Globus pallidus (tissue), 1 donor: ENCODE data around the gene OGFOD2.
A peak's percentile ranks its signal among the peaks of the same experiment; 100 is the strongest.

Source experiments
- DNase-seq: peaks from one replicate; pipeline ENCODE4 v3.0.0-alpha.2; 2015; ENCODE audit warnings: low spot score

The OGFOD2 gene

DNA sequence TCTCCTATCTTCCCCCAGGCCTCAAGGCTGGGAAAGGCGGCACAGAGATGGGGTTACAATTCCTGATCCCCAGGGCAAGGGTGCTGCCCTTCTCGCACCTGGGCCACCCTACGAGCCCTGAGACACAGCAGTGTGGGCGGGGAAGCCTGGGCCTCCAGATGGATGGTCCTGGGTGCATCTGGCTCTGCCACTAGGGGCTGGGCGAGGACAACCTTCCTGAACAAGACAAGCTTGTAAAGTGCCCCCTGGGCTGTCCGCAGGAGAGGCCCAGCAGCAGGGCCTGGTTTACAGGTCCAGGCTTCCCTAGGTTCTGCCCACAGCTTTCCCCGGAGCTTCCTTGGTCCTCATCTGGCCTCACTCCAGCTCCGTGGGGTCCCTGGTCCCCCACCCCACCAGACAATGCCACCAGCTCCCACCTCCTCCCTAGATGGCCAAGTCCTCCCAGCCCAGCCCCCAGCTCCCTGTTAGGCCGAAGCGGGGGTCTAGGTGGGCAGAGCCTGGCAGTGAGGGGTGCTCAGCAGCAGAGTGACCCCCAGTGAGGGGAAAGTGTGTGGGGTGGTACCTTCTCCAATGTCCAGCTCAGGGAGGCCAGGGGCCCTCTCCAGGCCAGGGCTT is 14.3 kb downstream of the OGFOD2 start:
- DNase-seq, result no peak

DNA sequence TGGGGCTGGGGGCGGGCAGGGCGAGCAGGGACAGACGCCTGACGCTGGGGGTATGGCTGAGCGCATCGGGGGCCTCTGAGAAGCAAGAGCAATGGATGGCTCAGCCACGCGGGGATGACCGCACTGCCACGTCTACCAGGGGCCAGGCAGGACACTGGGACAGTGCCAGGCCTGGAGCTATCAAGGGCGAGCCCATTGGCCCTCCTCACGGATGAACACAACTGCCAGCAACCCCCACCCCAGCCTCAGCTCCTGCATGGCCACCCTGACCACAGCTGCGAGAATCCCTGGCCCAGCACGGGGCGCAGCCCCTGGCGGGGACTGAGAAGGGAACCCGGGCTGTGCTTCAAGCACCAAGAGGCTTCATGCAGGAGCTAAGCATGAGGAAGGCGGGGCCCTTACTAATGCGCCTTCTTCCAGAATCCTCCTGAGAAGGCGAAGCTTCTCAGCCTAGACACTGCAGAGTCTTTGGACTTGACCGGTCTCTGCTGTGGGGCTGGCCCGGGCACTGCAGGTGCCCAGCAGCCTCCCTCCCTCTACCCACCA is 14.9 kb downstream of the OGFOD2 start:
- no peak for DNase-seq

- DNase-seq, result no peak
These were observed 15.5 kb downstream of the OGFOD2 start for GRCh38 chr12:122990561-122990960.

DNA sequence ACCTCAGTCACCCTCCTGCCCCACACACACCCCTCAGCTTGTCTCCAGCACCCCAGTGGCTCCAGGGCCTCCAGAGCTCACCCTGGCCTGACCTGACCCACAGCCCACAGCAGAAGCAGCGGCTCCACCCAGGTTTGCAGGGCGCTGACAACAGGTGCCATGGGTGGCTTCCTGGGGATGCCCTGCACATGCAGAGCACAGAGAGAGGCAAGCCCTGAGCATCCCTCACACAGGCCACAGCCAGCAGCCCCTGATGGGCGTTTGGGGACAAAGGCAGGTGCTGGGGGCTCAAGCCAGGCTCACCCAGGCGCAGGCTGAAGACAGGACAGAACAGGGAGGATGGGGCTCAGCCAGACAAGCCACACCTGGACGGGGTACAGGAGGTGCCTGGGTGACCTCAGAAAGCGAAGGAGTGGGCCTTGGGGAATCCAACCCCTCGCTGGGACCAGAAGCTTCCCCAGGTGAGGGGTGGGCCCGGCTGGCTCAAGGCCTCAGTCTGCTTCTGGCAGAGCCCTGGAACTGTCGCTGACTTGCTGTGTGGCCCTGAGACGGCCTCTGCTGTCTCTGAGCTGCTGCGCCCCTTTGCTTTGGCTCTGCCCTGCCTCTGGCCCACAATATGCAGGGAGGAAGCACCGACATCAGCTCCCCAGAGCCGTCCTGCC is 16.0 kb downstream of the OGFOD2 start:
- no peak for DNase-seq

DNA sequence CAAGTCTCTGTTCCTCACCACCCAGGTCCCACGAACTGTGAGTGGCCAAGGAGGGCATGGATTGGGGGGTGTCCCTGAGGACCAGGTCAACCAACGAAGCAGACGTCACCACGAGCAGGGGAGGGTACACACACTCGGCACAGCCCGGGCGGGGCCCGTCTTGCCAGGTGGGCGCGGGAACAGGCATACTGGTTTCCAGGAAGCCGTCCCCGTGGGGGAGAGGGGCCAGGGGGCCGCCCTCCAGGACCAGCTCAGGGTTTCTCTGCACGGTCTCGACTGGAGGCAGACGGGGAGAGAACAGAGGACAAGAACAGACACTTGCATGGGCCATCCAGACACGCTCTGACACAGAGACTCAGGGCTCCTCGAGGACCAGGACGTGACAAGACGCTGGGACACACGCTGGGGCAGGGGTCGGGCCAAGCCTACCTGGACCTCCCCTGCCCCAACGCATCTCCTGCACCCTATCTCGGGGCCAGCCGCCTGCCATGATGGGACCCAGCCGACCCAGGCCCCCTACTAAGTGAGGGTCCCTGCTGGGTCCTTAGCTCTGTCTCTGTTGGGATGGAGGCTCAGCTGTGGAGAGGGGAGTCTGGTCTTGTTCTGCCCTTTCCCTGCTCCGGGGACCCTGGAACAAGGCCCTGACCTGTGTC is 16.7 kb downstream of the OGFOD2 start:
- no peak for DNase-seq

DNA sequence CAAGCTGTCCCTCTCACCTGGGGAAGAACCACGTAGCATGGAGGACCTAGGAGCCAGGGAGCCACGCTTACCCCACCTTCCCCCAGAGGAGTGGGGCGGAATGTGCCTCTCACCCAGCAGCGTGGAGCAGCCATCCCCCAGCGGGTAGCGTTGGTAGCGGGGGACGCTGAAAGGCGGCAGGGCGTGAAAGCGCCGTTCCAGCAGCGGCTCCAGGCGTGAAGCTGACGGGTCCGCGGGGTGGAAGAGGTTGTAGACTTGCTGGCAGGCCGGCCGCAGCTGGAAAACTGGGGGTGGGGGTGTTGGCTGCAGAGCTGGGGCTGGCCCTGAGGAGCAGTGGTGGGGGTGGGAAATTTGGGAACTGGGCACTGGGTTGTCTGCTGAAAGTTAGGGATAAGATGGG is 17.3 kb downstream of the OGFOD2 start:
- no peak for DNase-seq

DNA sequence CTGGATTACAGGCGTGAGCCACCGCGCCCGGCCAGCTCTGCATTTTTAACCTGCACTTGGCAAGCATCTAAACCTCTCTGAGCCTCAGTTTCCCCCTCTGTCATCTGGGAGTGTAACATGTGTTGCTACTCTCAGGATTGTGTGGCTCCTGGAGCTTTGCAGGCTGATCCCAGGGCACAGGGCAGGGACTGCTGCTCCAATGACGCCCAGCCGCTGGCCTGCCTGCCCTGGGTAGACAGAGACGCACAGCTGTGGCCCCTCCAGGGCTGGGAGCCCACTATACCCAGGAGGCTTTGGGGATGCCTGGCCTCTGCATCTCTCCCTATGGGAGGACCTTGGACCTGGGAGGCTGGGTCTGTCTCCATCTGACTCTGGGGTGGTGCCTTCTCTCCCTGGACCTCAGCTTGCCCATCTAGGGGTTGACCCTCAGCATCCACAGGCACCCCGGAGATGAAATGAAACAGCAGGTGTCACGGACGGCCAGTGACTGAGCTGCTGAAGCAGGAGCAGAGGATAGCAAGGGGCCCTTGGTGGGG is 19.2 kb downstream of the OGFOD2 start:
- DNase-seq, result no peak

GRCh38 chr12:122994781-122995502 is 19.9 kb downstream of the OGFOD2 start:
- DNase-seq, result no peak

DNA sequence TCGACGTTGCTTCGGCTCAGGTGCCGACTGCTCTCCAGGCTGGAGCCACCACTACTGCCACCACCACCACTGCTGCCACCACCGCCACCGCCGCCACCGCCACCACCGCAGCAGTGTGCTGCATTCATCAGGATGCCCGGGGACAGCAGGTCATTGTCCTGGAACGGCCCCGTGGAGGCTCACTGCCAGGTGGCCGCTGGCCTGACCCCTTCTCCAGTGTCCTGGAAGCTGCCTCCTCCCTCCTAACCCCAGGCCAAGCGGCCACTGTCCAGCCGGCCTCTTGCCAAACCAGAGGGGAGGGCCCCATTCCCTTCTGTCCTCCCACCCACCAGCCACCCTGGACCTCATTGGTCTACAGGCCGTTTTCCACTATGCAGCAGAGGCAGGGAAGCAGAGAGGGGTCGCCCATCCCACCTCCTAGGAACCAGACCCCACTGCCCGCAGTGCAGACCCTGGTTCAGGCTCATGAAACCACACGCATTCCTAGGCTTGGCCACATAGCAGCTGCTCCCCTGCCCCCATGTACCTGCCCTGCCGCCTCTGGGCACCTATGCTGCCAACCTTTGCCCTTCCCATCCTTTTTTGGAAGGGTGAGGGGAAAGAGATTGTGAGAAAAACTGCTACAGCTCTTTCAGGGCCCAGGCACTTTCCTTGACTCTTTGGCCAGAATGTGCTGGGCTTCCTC is 20.6 kb downstream of the OGFOD2 start:
- no peak for DNase-seq

- DNase-seq, result no peak
These were observed 21.2 kb downstream of the OGFOD2 start for GRCh38 chr12:122996188-122996601.

- no peak for DNase-seq
These were observed 21.7 kb downstream of the OGFOD2 start for GRCh38 chr12:122996621-122997342.

GRCh38 chr12:122997343-122998250 is 22.6 kb downstream of the OGFOD2 start:
- DNase-seq, result no peak

DNA sequence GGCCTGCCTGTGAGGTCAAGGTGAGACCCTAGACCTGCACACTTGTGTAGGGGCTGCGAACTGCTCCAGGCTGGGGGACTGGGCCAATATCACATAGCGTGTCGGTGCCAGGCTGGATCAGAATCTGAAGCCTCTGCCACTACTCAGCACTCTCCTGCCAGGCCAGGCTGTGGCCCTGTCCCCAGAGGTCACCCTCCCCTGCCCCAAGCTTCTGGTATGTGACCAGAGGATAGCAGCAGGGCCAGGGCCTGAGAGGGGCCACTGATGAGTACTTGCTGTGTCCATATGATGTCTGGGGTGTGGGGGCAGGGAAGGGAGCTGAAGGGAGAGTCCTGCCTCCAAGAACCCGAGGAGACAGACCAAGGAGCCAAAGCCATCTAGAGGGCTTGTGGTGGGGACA is 23.3 kb downstream of the OGFOD2 start:
- DNase-seq, result no peak

DNA sequence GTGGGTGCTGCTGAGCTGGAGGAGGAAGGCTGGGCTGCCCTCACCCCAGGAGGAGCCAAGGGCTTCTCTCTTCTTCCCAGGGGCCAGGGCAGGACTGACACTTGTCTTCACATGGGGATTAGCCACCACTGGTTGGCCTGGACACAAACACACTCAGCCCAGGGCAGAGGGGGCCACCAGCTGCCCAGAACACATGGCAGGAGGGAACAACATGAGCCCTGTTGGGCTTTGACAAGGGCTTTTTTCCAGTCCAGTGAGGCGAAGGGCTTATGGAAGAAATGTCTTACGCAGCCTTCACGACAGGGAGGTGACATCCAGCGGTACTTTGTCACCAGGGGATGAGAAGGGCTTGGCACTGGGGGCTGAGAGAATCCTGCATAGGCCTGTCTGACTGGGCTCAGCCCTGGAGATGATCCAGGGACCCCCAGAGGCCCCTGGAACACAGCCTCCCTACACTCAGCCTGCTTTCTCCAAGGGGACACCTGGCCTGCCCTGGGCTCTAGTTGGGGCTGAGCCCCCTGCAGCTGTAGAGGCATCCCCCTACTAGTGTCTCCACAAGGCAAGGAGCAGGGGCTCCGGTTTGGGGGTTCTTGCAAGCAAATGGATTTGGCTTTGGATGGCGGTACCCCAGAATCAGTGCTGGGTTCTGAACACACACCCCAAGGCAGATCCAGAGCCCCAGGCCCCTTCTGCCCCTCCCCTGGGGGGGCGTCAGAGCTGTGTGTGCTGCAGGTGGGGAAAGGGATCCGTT is 24.3 kb downstream of the OGFOD2 start:
- peak; percentile 36 for DNase-seq

- DNase-seq, result no peak
These were observed 25.0 kb downstream of the OGFOD2 start for GRCh38 chr12:122999986-123000420.

DNA sequence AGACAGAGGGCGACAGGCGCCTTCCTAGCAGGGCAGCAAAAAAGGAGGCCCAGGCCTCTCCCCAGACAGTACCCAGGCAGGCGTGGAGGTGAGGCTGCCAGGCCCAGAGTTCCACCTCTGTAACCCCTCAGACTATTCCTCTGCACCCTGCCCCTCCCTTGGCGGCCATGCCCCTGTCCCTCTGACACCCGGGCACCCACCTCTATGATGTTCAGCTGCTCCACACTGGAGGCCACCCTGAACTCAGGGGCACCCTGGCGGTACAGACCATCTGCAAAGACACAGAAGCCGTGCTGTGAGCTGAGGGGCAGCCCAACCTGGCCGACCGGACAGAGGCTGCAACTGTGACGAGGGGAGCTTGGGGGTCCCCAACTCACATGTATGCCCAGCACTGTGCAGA is 25.5 kb downstream of the OGFOD2 start:
- DNase-seq, result no peak

GRCh38 chr12:123001464-123001863 is 26.4 kb downstream of the OGFOD2 start:
- no peak for DNase-seq

DNA sequence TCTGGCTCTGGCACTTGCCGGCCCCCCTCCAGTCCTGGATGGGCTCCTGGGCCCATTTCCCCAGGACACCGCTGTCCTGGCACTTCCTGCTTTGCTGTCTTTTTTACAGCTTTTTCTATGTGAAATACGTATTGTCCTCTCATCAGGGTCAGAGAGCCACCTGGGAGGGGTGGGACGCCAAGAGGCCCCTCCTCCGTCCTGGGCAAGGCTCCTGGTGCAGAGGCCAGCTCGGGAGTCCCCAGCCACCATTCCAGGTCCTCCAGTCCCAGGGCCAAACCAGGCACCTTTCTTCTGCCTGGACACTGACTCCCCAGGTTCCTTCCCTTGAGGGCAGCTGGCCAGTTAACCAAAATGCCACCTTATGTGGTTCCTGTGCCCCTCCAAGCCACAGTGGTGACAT is 28.2 kb downstream of the OGFOD2 start:
- DNase-seq, result no peak

DNA sequence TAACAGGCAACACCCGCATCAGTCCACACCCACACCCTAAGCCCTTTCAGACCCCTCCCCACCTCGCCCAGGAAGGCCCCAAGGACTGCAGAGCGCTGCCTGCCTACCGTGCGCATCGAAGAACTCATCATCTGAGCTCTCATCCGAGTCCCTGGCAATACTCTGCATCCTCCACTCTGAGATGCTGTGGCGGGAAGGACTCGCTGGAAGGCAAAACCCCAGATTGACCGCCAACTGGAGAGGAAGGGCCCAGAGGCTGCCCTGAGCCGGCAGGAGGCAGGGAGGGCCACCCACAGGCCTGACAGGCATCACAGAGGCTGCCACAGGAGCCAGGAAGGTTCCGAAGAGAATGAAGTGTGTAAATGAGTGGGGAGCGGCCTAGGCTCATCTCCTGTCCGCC is 29.2 kb downstream of the OGFOD2 start:
- no peak for DNase-seq
